DOHH2 (cell line): Measurements from ENCODE around the gene TMEM119.

Source experiments
- CTCF ChIP-seq: fragments of 200-600 bp; sonication (generic); IDR thresholded peaks from one replicate; pipeline ENCODE4 v1.5.1; 2014; ENCODE audit warnings: antibody characterized with exemption, mild to moderate bottlenecking, low read depth, low read length; ENCODE audit not compliant: poor library complexity, severe bottlenecking
- EZH2phosphoT487 ChIP-seq: fragments of 200-600 bp; sonication (generic); IDR thresholded peaks from 2 replicates; pipeline ENCODE4 v1.6.1; 2017; ENCODE audit warnings: borderline replicate concordance, mild to moderate bottlenecking, antibody characterized with exemption, low read length, moderate library complexity, mixed read lengths

GRCh38 chr12:108645686-108646599 is 48.1 kb upstream of the TMEM119 start:
- TF ChIP-seq EZH2phosphoT487: no peak
- TF ChIP-seq CTCF: no peak
